ENCODE results near the gene NOL9. TPM values are rescaled to one million over a fixed set of nuclear protein-coding genes. Genes with fewer than 3 reads are reported as not detected.
A peak's percentile ranks its signal among the peaks of the same experiment; 100 is the strongest.

The NOL9 gene
- total and polyA plus RNA-seq, 5 experiments from 2014 or later, result 10.4 to 93.0 (median 19.4) TPM

- peak overlapping the region in 2 of 10 donors; percentile 12 to 65 for H3K27ac Mint-ChIP-seq
- H3K27me3 Mint-ChIP-seq, result no peaks in the 10 kb centered on the region
- H3K9me3 Mint-ChIP-seq, result no peaks in the 10 kb centered on the region
- DNase-seq (peak in 1 of 10 donors; percentile 24), ATAC-seq (no peak)
- H3K36me3 Mint-ChIP-seq, result no peaks in the 10 kb centered on the region
- H3K4me3 Mint-ChIP-seq, result no peak overlapping the region
- POLR2A ChIA-PET, result no interaction called here
- H3K4me1 Mint-ChIP-seq, result no peaks in the 10 kb centered on the region
These were observed 41.9 kb downstream of the NOL9 start for GRCh38 chr1:6512245-6512907.

DNA sequence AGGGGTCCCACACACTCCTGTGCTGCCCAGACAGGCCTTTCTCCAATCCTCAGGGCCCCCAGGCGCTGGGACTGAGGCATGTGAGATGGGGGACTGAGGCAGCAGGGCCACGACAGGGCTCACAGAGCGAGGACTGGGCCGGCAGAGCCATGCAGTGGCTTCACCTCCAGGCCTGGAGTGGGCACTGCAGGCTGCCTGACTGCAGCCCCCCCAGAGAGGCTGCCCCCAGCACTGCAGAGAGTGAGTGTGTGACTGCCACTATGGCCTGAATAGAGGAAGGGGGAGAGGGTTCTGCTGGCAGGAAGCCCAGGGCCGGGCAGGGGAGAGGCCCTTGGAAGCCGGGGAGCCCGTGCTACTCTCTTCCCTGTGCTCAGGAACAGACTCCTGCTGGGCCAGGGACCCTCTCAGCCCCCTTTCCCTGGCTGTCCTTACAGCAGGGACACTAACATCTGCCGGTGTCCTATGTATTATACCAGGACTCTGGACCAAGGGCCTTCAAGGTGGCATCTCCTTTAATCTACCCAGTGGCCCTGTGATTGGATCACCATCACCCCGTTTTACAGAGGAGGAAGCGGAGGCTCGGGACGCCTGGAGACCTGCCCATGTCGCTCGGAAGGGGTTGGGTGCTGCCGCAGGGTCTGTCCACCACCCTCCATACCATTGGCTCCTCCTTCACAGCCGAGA lies 42.6 kb downstream of the NOL9 start:
- DNase-seq, result no peak
- Mint-ChIP-seq H3K27me3 (peaks cover 0 to 4% (median 0%) of the 10 kb centered on the region in 5 donors), H3K4me1 (no peaks in the 10 kb centered on the region), H3K36me3 (no peaks in the 10 kb centered on the region), H3K27ac (peak overlapping the region in 1 of 10 donors; percentile 57), H3K4me3 (no peak overlapping the region), H3K9me3 (no peaks in the 10 kb centered on the region)
- ATAC-seq, result no peak
- POLR2A ChIA-PET, result no interaction called here

DNA sequence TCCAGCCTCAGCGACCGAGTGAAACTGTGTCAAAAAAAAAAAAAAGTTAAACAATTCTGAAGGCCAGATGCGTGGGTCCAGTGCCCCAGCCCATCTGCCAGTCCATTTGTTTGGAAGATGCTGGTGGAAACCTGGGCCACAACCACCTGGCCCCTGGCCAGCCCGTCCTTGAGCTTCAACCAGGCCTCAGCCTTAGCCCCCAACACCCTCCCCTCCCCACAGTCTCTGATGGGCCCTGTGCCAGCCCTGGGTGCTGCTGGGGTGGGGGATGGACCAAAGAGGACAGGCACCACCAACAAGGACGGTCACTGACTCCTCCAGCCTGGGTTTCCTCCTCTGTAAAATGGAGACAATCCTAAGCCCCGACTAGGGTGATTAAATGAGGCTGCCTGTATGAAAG lies 43.3 kb downstream of the NOL9 start:
- peak overlapping the region in 1 of 10 donors; percentile 53 for H3K27ac Mint-ChIP-seq
- POLR2A ChIA-PET, result no interaction called here
- no peaks in the 10 kb centered on the region for H3K9me3 Mint-ChIP-seq
- peaks cover 0 to 6% (median 0%) of the 10 kb centered on the region in 5 donors for H3K27me3 Mint-ChIP-seq
- H3K4me3 Mint-ChIP-seq, result no peak overlapping the region
- ATAC-seq, result no peak
- no peak for DNase-seq
- H3K36me3 Mint-ChIP-seq, result no peaks in the 10 kb centered on the region
- no peaks in the 10 kb centered on the region for H3K4me1 Mint-ChIP-seq

DNA sequence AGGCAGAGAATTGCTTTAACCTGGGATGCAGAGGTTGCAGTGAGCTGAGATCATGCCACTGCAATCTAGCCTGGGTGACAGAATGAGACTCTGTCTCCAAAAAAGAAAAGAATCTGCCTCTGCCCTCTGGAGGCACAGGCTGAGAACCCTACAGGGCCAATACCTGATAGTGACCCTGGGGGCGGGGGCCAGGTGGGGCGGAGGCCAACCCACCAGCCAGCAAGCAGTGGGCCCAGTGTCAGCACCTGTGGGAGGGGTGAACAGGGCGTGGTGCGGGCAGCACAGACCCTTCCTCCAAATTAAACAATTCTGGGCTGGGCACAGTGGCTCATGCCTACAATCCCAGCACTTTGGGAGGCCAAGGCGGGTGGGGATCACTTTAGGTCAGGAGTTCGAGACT lies 43.8 kb downstream of the NOL9 start:
- POLR2A ChIA-PET, result no interaction called here
- H3K9me3 Mint-ChIP-seq, result no peaks in the 10 kb centered on the region
- no peaks in the 10 kb centered on the region for H3K36me3 Mint-ChIP-seq
- H3K4me3 Mint-ChIP-seq, result no peak overlapping the region
- DNase-seq, result no peak
- no peak overlapping the region for H3K27ac Mint-ChIP-seq
- no peak for ATAC-seq
- no peaks in the 10 kb centered on the region for H3K4me1 Mint-ChIP-seq
- H3K27me3 Mint-ChIP-seq, result peaks cover 0 to 6% (median 0%) of the 10 kb centered on the region in 5 donors

DNA sequence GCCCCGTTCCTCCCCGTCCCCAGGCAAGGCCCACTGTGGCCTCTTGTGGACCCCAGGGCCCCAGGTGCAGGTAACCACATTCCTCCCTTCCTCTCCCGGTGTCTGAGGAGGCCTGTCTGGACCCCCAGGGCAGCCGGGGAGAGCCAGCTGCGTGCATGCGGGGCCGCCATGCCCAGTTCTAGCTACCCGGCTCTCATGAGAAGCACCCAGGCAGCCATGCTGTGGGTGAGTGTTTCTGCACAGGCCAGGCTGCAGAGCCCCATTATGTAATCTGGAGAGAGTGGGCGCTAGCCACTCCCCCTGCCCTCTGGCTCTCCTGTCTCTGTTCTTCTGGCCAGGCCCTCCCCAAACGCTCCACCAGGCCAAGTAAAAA lies 44.4 kb downstream of the NOL9 start:
- no peaks in the 10 kb centered on the region for H3K4me1 Mint-ChIP-seq
- POLR2A ChIA-PET, result interaction anchor here (1.0 kb wide), 1 partner anchor 10 kb away, joined by 3 read pairs; no protein-coding TSS in a partner anchor

DNA sequence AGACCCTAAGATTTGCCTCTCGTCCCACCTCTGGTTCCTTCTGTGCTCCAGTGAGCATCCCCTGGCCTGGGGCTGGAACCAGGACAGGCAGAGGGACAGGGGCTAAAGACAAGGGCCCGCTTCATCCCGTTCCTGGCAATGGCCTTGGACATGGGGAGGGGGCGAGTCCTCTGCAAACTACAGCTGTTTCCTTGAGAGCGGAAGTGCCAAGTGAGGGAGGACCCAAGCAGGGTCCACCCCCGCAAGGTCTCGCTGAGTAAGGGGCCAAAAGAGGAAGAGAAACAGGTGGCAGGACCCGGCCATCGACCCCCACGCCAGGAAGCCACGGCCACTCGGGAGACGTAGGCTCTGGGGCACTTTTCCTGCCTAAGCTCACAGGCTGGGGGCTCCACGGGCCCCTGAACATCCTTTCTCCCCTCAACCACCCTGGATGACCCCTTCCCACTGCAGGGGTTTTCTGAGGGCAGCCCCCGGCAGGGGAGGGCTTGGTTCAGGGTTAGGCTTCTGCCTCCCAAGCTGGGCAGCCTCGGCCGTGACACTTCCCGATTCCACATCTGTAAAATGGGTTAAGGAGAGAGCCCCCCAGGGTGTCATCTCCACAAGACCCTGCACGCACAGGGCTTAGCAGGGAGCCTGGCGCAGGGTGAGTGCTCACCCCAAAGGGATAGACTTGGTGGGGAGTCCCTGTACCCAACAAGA lies 44.9 kb downstream of the NOL9 start:
- H3K27ac Mint-ChIP-seq, result no peak overlapping the region
- no peaks in the 10 kb centered on the region for H3K9me3 Mint-ChIP-seq

More for the DNA sequence above, 44.4 kb downstream of the NOL9 start:
- ATAC-seq, result no peak
- no peak overlapping the region for H3K4me3 Mint-ChIP-seq
- H3K36me3 Mint-ChIP-seq, result no peaks in the 10 kb centered on the region
- peak overlapping the region in 1 of 10 donors; percentile 66 for H3K27ac Mint-ChIP-seq
- no peaks in the 10 kb centered on the region for H3K9me3 Mint-ChIP-seq
- peaks cover 0 to 9% (median 0%) of the 10 kb centered on the region in 5 donors for H3K27me3 Mint-ChIP-seq
- DNase-seq, result no peak

GRCh38 chr1:6508816-6509189 lies 45.5 kb downstream of the NOL9 start:
- H3K27ac Mint-ChIP-seq, result no peak overlapping the region
- DNase-seq (no peak), ATAC-seq (no peak)
- no peaks in the 10 kb centered on the region for H3K4me1 Mint-ChIP-seq
- no peaks in the 10 kb centered on the region for H3K36me3 Mint-ChIP-seq
- H3K27me3 Mint-ChIP-seq, result peaks cover 0 to 9% (median 0%) of the 10 kb centered on the region in 5 donors
- POLR2A ChIA-PET, result interaction anchor here (1.0 kb wide), 1 partner anchor 9 kb away, joined by 3 read pairs; no protein-coding TSS in a partner anchor
- no peaks in the 10 kb centered on the region for H3K9me3 Mint-ChIP-seq
- no peak overlapping the region for H3K4me3 Mint-ChIP-seq

More for the DNA sequence above, 44.9 kb downstream of the NOL9 start:
- H3K4me3 Mint-ChIP-seq, result no peak overlapping the region
- peaks cover 0 to 9% (median 0%) of the 10 kb centered on the region in 5 donors for H3K27me3 Mint-ChIP-seq
- POLR2A ChIA-PET, result interaction anchor here (1.0 kb wide), 1 partner anchor 10 kb away, joined by 3 read pairs; no protein-coding TSS in a partner anchor
- no peak for DNase-seq
- H3K36me3 Mint-ChIP-seq, result no peaks in the 10 kb centered on the region
- no peaks in the 10 kb centered on the region for H3K4me1 Mint-ChIP-seq
- no peak for ATAC-seq

GRCh38 chr1:6508154-6508815 lies 46.0 kb downstream of the NOL9 start:
- DNase-seq (no peak), ATAC-seq (no peak)
- Mint-ChIP-seq H3K27me3 (peaks cover 0 to 9% (median 0%) of the 10 kb centered on the region in 5 donors), H3K9me3 (no peaks in the 10 kb centered on the region), H3K27ac (no peak overlapping the region), H3K4me1 (no peaks in the 10 kb centered on the region), H3K4me3 (no peak overlapping the region), H3K36me3 (no peaks in the 10 kb centered on the region)
- POLR2A ChIA-PET, result interaction anchor here (0.8 kb wide), 1 partner anchor 42 kb away, joined by 5 read pairs; the partner anchor contains the start of gene TNFRSF25

DNA sequence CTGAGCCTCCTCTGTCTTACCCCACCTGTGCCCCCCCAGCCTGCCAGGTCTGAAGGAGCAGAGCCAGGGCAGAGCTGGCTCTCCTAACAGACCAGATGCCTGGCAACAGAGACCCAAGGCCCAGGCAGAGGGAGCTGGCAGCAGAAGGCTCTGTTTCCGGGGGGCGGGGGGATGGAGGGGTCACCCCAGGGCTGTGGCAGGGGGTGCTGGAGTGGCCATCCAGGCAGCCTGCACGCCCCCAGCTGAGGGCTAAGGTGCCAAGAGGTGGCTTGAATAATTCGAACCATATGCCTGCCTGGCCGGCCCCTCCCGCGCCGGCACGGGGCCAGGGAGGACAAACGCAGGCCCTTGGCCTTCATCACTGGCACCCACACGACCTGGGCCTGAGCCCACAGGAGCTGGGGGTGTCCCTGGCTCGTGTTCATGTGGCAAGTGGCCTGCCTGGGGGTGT lies 46.8 kb downstream of the NOL9 start:
- H3K27ac Mint-ChIP-seq, result no peak overlapping the region
- H3K36me3 Mint-ChIP-seq, result no peaks in the 10 kb centered on the region
- ATAC-seq (no peak), DNase-seq (no peak)
- H3K27me3 Mint-ChIP-seq, result peaks cover 0 to 9% (median 0%) of the 10 kb centered on the region in 5 donors
- H3K4me1 Mint-ChIP-seq, result no peaks in the 10 kb centered on the region
- POLR2A ChIA-PET, result interaction anchor here (0.8 to 1.2 kb wide), 2 partner anchors 12 to 41 kb away, joined by 4 to 5 read pairs; partner anchors contain the start of gene TNFRSF25
- H3K9me3 Mint-ChIP-seq, result no peaks in the 10 kb centered on the region
- no peak overlapping the region for H3K4me3 Mint-ChIP-seq

GRCh38 chr1:6507037-6507428 lies 47.3 kb downstream of the NOL9 start:
- Mint-ChIP-seq H3K27me3 (peaks cover 0 to 9% (median 0%) of the 10 kb centered on the region in 5 donors), H3K27ac (peak overlapping the region in 1 of 10 donors; percentile 57), H3K36me3 (no peaks in the 10 kb centered on the region), H3K4me1 (no peaks in the 10 kb centered on the region), H3K4me3 (no peak overlapping the region), H3K9me3 (no peaks in the 10 kb centered on the region)
- POLR2A ChIA-PET, result interaction anchor here (1.2 kb wide), 1 partner anchor 11 kb away, joined by 4 read pairs; no protein-coding TSS in a partner anchor
- ATAC-seq (no peak), DNase-seq (no peak)

GRCh38 chr1:6506210-6507036 lies 47.9 kb downstream of the NOL9 start:
- no peaks in the 10 kb centered on the region for H3K9me3 Mint-ChIP-seq
- POLR2A ChIA-PET, result interaction anchor here (1.2 kb wide), 1 partner anchor 10 kb away, joined by 4 read pairs; no protein-coding TSS in a partner anchor

More at GRCh38 chr1:6506210-6507036, 47.9 kb downstream of the NOL9 start:
- Mint-ChIP-seq H3K36me3 (no peaks in the 10 kb centered on the region), H3K4me3 (no peak overlapping the region), H3K27ac (peak overlapping the region in 1 of 10 donors; percentile 57), H3K4me1 (no peaks in the 10 kb centered on the region), H3K27me3 (peaks cover 0 to 9% (median 1%) of the 10 kb centered on the region in 5 donors)
- no peak for ATAC-seq
- no peak for DNase-seq
